ENCODE results near the gene COQ4.

The COQ4 gene

GRCh38 chr9:128383007-128383753 is 60.5 kb downstream of the COQ4 start:
- ChIA-PET POLR2A (interaction anchor here (1.9 kb wide), 1 partner anchor 12 kb away, joined by 4 read pairs; the partner anchor contains the start of gene URM1), CTCF (interaction anchor here (1.2 to 5.5 kb wide), 8 partner anchors 11 to 88 kb away, joined by 3 to 30 read pairs (median 6); partner anchors contain the start of gene CERCAM)
- TF ChIP-seq CTCF (IDR thresholded peaks at IDR 0.05; ENCODE audit: insufficient read depth, low read length, missing control alignments), result no peak
- no peak overlapping the region for H3K4me3 ChIP-seq (ENCODE audit: low read depth, low read length)
- no peak for DNase-seq (ENCODE audit: low read depth, low spot score)
